ENCODE data around the gene BHMT.

- TF ChIP-seq MAX (IDR thresholded peaks at IDR 0.05) (no peak), CTCF (IDR thresholded peaks at IDR 0.05; ENCODE audit: low read depth, low read length, missing input control) (no peak), ZBTB33 (IDR thresholded peaks at IDR 0.05) (no peak), YY1 (IDR thresholded peaks at IDR 0.05) (no peak)
These were observed 34.8 kb upstream of the BHMT start for GRCh38 chr5:79076819-79077218.
